K562 (cell line): ENCODE measurements around the gene HSDL1. TPM values are rescaled to one million over a fixed set of nuclear protein-coding genes. Genes with fewer than 3 reads are reported as not detected.

ENCODE experiments used
- BHLHE40 ChIP-seq: IDR thresholded peaks from 2 replicates; pipeline ENCODE4 v1.6.1; 2011; ENCODE audit warnings: low read length, improper control_type of control experiment
- CSDE1 ChIP-seq, 2 experiments: fragments of 450-650 bp; IDR thresholded peaks; 2 replicates each; pipeline ENCODE4 v1.6.1; 2016; ENCODE audit warnings: mild to moderate bottlenecking in 1 of 2
- CTCF ChIP-seq, 3 experiments: IDR thresholded peaks in 2 of 3; conservative IDR thresholded peaks in 1 of 3; 2 replicates each; pipeline ENCODE4 v1.5.1; 2011 to 2012; ENCODE audit warnings: low read length in 3 of 3, mild to moderate bottlenecking in 3 of 3, control low read depth in 2 of 3, improper control_type of control experiment in 1 of 3, inconsistent platforms in 1 of 3, low read depth in 1 of 3, mixed read lengths in 1 of 3, moderate library complexity in 1 of 3; ENCODE audit not compliant: insufficient read depth in 2 of 3
- ERF ChIP-seq: fragments of 450-650 bp; formaldehyde crosslinking; IDR thresholded peaks from 2 replicates; pipeline ENCODE4 v1.4.0; 2020; ENCODE audit warnings: mild to moderate bottlenecking, mixed read lengths
- EZH2 ChIP-seq: IDR thresholded peaks from 2 replicates; pipeline ENCODE4 v1.6.1; 2012; ENCODE audit warnings: low read depth, mild to moderate bottlenecking, inconsistent platforms, low read length, borderline replicate concordance
- KDM2B ChIP-seq: fragments of 250-450 bp; sonication (Bioruptor Pico); IDR thresholded peaks from 2 replicates; pipeline ENCODE4 v1.8.0; 2021; ENCODE audit warnings: mild to moderate bottlenecking, moderate library complexity
- MTF1 ChIP-seq: fragments of 250-450 bp; sonication (Bioruptor Pico); IDR thresholded peaks from 2 replicates; pipeline ENCODE4 v1.9.0; 2021; ENCODE audit warnings: moderate library complexity, mild to moderate bottlenecking, inconsistent platforms, borderline replicate concordance
- MXI1 ChIP-seq: IDR thresholded peaks from 2 replicates; pipeline ENCODE4 v1.6.1; 2011; ENCODE audit warnings: low read depth, mild to moderate bottlenecking, improper control_type of control experiment, low read length
- NEUROD1 ChIP-seq: fragments of 150-350 bp; IDR thresholded peaks from 2 replicates; pipeline ENCODE4 v1.6.1; 2014; ENCODE audit warnings: borderline replicate concordance, low read length, low read depth; ENCODE audit not compliant: partially characterized antibody
- NFE2L1 ChIP-seq: fragments of 450-650 bp; IDR thresholded peaks from 2 replicates; pipeline ENCODE4 v1.6.1; 2016; ENCODE audit warnings: missing genetic modification characterization, low read depth, mild to moderate bottlenecking, missing compliant biosample characterization, moderate library complexity, borderline replicate concordance
- NKRF ChIP-seq: fragments of 450-650 bp; IDR thresholded peaks from 2 replicates; pipeline ENCODE4 v1.6.1; 2016; ENCODE audit warnings: borderline replicate concordance
- OTX1 ChIP-seq: fragments of 450-650 bp; formaldehyde crosslinking; IDR thresholded peaks from 2 replicates; pipeline ENCODE4 v1.4.0; 2022; ENCODE audit warnings: mild to moderate bottlenecking
- POLR2AphosphoS2 ChIP-seq: IDR thresholded peaks from 2 replicates; pipeline ENCODE4 v1.6.1; 2012; ENCODE audit warnings: low read length, improper control_type of control experiment
- SAP30 ChIP-seq: fragments of 200-600 bp; sonication (generic); IDR thresholded peaks from 2 replicates; pipeline ENCODE4 v1.6.1; 2012; ENCODE audit warnings: borderline replicate concordance, low read depth, mild to moderate bottlenecking, moderate library complexity, low read length, control low read depth, inconsistent platforms; ENCODE audit not compliant: insufficient read depth, poor library complexity, severe bottlenecking
- SIN3A ChIP-seq, 2 experiments: fragments of 150-350 bp in 1 of 2; IDR thresholded peaks; 2 replicates each; pipeline ENCODE4 v1.6.1; 2011 to 2016; ENCODE audit warnings: borderline replicate concordance in 2 of 2, low read depth in 2 of 2, low read length in 2 of 2, mild to moderate bottlenecking in 2 of 2, moderate library complexity in 2 of 2; ENCODE audit not compliant: control insufficient read depth in 1 of 2
- SMAD4 ChIP-seq: fragments of 250-450 bp; sonication (Bioruptor Pico); conservative IDR thresholded peaks from 2 replicates; pipeline ENCODE4 v1.8.0; 2021; ENCODE audit warnings: inconsistent platforms, mild to moderate bottlenecking, moderate library complexity
- TBL1XR1 ChIP-seq, 2 experiments: IDR thresholded peaks; 2 replicates each; pipeline ENCODE4 v1.6.1; 2012; ENCODE audit warnings: improper control_type of control experiment in 2 of 2, low read length in 2 of 2, mild to moderate bottlenecking in 1 of 2
- USF2 ChIP-seq: sonication (generic); formaldehyde crosslinking; IDR thresholded peaks from 2 replicates; pipeline ENCODE4 v1.5.0; 2020; ENCODE audit warnings: missing genetic modification reagents
- YY1 ChIP-seq, 3 experiments: IDR thresholded peaks; 2 replicates each; pipeline ENCODE4 v1.6.1; 2011; ENCODE audit warnings: low read length in 2 of 3, mild to moderate bottlenecking in 2 of 3, moderate library complexity in 2 of 3, borderline replicate concordance in 1 of 3, control low read depth in 1 of 3, low read depth in 1 of 3; ENCODE audit not compliant: insufficient read depth in 3 of 3, insufficient replicate concordance in 2 of 3, control insufficient read depth in 1 of 3, insufficient read length in 1 of 3; ENCODE audit errors: extremely low read depth in 1 of 3
- ZNF121 ChIP-seq: sonication (generic); formaldehyde crosslinking; conservative IDR thresholded peaks from 2 replicates; pipeline ENCODE4 v1.8.0; 2022; ENCODE audit warnings: missing genetic modification reagents
- polyA plus RNA-seq, 8 experiments: library from polyadenylated mRNA; depleted of rRNA in 4 of 8; stranded (reverse) in 5 of 8; unstranded in 3 of 8; fragments of >200 nt; fragmentation: Nextera tagmentation in 2 of 8; fragmentation: Illumina TruSeq in 1 of 8; extraction: Ambion mirVana in 2 of 8; extraction: Trizol in 1 of 8; gene quantifications; 2 replicates each; pipeline versions ENCODE4 v1.2.1 to v1.2.3, GENCODE V29; 2011 to 2014; ENCODE audit warnings: inconsistent platforms in 1 of 8, missing spikeins in 1 of 8
- total RNA-seq, 7 experiments: library from RNA; depleted of rRNA in 6 of 7; stranded (reverse); fragments of >200 nt in 6 of 7; fragmentation: Illumina TruSeq in 2 of 7; extraction: Trizol in 2 of 7; gene quantifications; 2 replicates each; pipeline versions ENCODE4 v1.2.1 to v1.2.3, GENCODE V29; 2011 to 2021; ENCODE audit warnings: low replicate concordance in 1 of 7

HSDL1 gene
- total and polyA plus RNA-seq, 9 of the 15 experiments (the other 6 are each of a cell fraction or from before 2014, with no cell fraction given): 14.8 to 41.2 (median 27.7) TPM

GRCh38 chr16:84144859-84145639, at the start of gene HSDL1, which contains the start of gene DNAAF1 (continued):
- TF ChIP-seq ZNF121: no peak
- peak; percentile 98 for TF ChIP-seq MXI1
- no peak for TF ChIP-seq EZH2
- TF ChIP-seq SIN3A (IDR thresholded peaks at IDR 0.05; ENCODE audit: borderline replicate concordance in 2 of 2, control insufficient read depth in 1 of 2, low read depth in 2 of 2, low read length in 2 of 2): peak; percentile 90 to 98
- no peak for TF ChIP-seq MTF1 (CRISPR knock-in tag)
- no peak for TF ChIP-seq NEUROD1
- 0 out of 2 replicates have a peak, but pooled peaks have one; percentile 6 for TF ChIP-seq ERF (CRISPR knock-in tag)
- TF ChIP-seq BHLHE40: peak; percentile 98
- no peak for TF ChIP-seq OTX1 (CRISPR knock-in tag)
- TF ChIP-seq SMAD4 (CRISPR knock-in tag): peak; percentile 94
- 0 out of 2 replicates have a peak, but pooled peaks have one; percentile 27 for TF ChIP-seq KDM2B (CRISPR knock-in tag)
- peak; percentile 3 to 22 (median 9); a peak in 3 of 6 replicates for TF ChIP-seq CTCF (IDR thresholded peaks at IDR 0.05 in 2 of 3, conservative IDR thresholded peaks at IDR 0.05 in 1 of 3; ENCODE audit: insufficient read depth in 2 of 3, low read depth in 1 of 3, low read length in 3 of 3)
- peak in 1 of 2 experiments; percentile 33; a peak in 1 of 4 replicates for TF ChIP-seq TBL1XR1 (IDR thresholded peaks at IDR 0.05; ENCODE audit: low read length in 2 of 2)
- no peak for TF ChIP-seq POLR2AphosphoS2
- no peak for TF ChIP-seq NFE2L1 (tag)
- peak in 2 of 3 experiments; percentile 31 to 35 for TF ChIP-seq YY1 (IDR thresholded peaks at IDR 0.05; ENCODE audit: borderline replicate concordance in 1 of 3, control insufficient read depth in 1 of 3, extremely low read depth in 1 of 3, insufficient read depth in 3 of 3, insufficient read length in 1 of 3, insufficient replicate concordance in 2 of 3, low read depth in 1 of 3, low read length in 2 of 3)
- TF ChIP-seq CSDE1 (IDR thresholded peaks at IDR 0.05): peak in 1 of 2 experiments; percentile 88; a peak in 2 of 4 replicates
- peak; percentile 85 for TF ChIP-seq USF2
- TF ChIP-seq SAP30: peak; percentile 99
- TF ChIP-seq NKRF: peak; percentile 98
